ENCODE data around the gene PRSS2. TPM values are rescaled to one million over a fixed set of nuclear protein-coding genes. Genes with fewer than 3 reads are reported as not detected.

Gene PRSS2
- total RNA-seq, 1 donor from 2014 or later = not detected

GRCh38 chr7:142808802-142809583 lies 38.2 kb downstream of the PRSS2 start:
- DNase-seq (ENCODE audit: low read depth) = peak; percentile 48
- TF ChIP-seq CTCF (IDR thresholded peaks at IDR 0.05; ENCODE audit: insufficient read depth, low read length, poor library complexity, severe bottlenecking) = no peak
- no peak overlapping the region for H3K4me3 ChIP-seq (ENCODE audit: low read depth, low read length)
- no peaks in the 10 kb centered on the region for H3K27me3 ChIP-seq (ENCODE audit: control insufficient read depth, insufficient read depth, low read length)
- H3K36me3 ChIP-seq (ENCODE audit: control insufficient read depth, insufficient read depth, low read length) = no peaks in the 10 kb centered on the region

GRCh38 chr7:142809671-142810070 lies 38.9 kb downstream of the PRSS2 start:
- no peak for DNase-seq (ENCODE audit: low read depth)
- no peak overlapping the region for H3K4me3 ChIP-seq (ENCODE audit: low read depth, low read length)
- TF ChIP-seq CTCF (IDR thresholded peaks at IDR 0.05; ENCODE audit: insufficient read depth, low read length, poor library complexity, severe bottlenecking) = no peak
- H3K36me3 ChIP-seq (ENCODE audit: control insufficient read depth, insufficient read depth, low read length) = no peaks in the 10 kb centered on the region
- H3K27me3 ChIP-seq (ENCODE audit: control insufficient read depth, insufficient read depth, low read length) = no peaks in the 10 kb centered on the region

- peak; percentile 58 for TF ChIP-seq CTCF (IDR thresholded peaks at IDR 0.05; ENCODE audit: insufficient read depth, low read length, poor library complexity, severe bottlenecking)
- no peak for DNase-seq (ENCODE audit: low read depth)
- Histone ChIP-seq H3K4me3 (ENCODE audit: low read depth, low read length) (no peak overlapping the region), H3K36me3 (ENCODE audit: control insufficient read depth, insufficient read depth, low read length) (no peaks in the 10 kb centered on the region), H3K27me3 (ENCODE audit: control insufficient read depth, insufficient read depth, low read length) (no peaks in the 10 kb centered on the region)
Measured at GRCh38 chr7:142811154-142811737, 40.5 kb downstream of the PRSS2 start.

- no peaks in the 10 kb centered on the region for H3K27me3 ChIP-seq (ENCODE audit: control insufficient read depth, insufficient read depth, low read length)
- H3K4me3 ChIP-seq (ENCODE audit: low read depth, low read length) = no peak overlapping the region
- H3K36me3 ChIP-seq (ENCODE audit: control insufficient read depth, insufficient read depth, low read length) = no peaks in the 10 kb centered on the region
- no peak for DNase-seq (ENCODE audit: low read depth)
- no peak for TF ChIP-seq CTCF (IDR thresholded peaks at IDR 0.05; ENCODE audit: insufficient read depth, low read length, poor library complexity, severe bottlenecking)
Measured at GRCh38 chr7:142812437-142813215, 41.9 kb downstream of the PRSS2 start.

- H3K36me3 ChIP-seq (ENCODE audit: control insufficient read depth, insufficient read depth, low read length) = no peaks in the 10 kb centered on the region
- H3K4me3 ChIP-seq (ENCODE audit: low read depth, low read length) = no peak overlapping the region
- no peak for DNase-seq (ENCODE audit: low read depth)
Measured at GRCh38 chr7:142813226-142813625, 42.5 kb downstream of the PRSS2 start.

More at GRCh38 chr7:142813226-142813625, 42.5 kb downstream of the PRSS2 start:
- no peak for TF ChIP-seq CTCF (IDR thresholded peaks at IDR 0.05; ENCODE audit: insufficient read depth, low read length, poor library complexity, severe bottlenecking)
- H3K27me3 ChIP-seq (ENCODE audit: control insufficient read depth, insufficient read depth, low read length) = no peaks in the 10 kb centered on the region
